Fibroblast of mammary gland (primary cell): Measurements from ENCODE around the gene MAB21L4.

Experiments used
- DNase-seq: peaks from one replicate; pipeline ENCODE4 v3.0.0-alpha.2; 2010; ENCODE audit warnings: low read depth
- H3K4me3 ChIP-seq: 2 replicates; pipeline ENCODE4 v1.5.1; 2011; ENCODE audit warnings: low read depth, mild to moderate bottlenecking, low read length, moderate library complexity; ENCODE audit not compliant: control insufficient read depth
- TF ChIP-seq, protein P1 (sequence below): conservative IDR thresholded peaks from 2 replicates; pipeline ENCODE4 v1.5.1; 2011; ENCODE audit warnings: low read depth, low read length, inconsistent platforms; ENCODE audit not compliant: control insufficient read depth, insufficient read depth

MAB21L4 gene

DNA sequence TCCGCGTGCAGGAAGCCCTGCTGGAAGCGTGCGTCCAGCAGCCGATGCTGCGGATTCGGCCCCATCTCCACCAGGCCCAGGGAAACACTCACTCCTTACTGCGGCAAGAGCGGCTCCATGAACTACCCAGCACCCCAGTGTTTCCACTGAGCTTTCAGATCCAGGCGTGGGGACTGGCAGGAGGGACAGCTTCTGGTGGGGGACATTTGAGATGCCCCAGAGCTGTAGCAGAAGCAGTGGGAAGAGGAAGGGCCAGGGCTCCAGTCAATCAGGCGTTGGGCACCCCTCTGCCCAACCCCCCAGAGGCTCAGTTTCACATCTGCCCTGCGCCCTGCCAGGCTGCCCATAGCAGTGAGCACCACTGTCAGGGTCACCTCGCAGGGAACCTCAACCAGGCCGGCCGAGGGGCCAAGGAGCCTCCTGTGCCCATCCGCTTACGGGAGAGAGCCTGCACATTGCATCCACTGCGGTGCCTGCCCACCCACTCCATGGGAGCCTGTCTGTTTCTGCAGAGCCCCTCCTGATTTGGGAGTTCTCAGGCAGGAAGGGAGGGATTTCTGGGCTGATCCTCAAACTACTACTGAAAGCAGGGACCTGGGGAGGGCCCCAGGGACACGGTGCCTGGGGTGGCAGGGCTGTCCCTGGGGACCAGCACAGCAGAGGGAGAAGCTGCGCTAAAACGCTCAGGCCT, 22.7 kb downstream of the MAB21L4 start:
- TF ChIP-seq, protein P1, sequence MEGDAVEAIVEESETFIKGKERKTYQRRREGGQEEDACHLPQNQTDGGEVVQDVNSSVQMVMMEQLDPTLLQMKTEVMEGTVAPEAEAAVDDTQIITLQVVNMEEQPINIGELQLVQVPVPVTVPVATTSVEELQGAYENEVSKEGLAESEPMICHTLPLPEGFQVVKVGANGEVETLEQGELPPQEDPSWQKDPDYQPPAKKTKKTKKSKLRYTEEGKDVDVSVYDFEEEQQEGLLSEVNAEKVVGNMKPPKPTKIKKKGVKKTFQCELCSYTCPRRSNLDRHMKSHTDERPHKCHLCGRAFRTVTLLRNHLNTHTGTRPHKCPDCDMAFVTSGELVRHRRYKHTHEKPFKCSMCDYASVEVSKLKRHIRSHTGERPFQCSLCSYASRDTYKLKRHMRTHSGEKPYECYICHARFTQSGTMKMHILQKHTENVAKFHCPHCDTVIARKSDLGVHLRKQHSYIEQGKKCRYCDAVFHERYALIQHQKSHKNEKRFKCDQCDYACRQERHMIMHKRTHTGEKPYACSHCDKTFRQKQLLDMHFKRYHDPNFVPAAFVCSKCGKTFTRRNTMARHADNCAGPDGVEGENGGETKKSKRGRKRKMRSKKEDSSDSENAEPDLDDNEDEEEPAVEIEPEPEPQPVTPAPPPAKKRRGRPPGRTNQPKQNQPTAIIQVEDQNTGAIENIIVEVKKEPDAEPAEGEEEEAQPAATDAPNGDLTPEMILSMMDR: no peak
- no peak overlapping the region for H3K4me3 ChIP-seq
- no peak for DNase-seq

- TF ChIP-seq, protein P1: no peak
- no peak overlapping the region for H3K4me3 ChIP-seq
- no peak for DNase-seq
Observed at GRCh38 chr2:240872317-240873097, 23.4 kb downstream of the MAB21L4 start.

DNA sequence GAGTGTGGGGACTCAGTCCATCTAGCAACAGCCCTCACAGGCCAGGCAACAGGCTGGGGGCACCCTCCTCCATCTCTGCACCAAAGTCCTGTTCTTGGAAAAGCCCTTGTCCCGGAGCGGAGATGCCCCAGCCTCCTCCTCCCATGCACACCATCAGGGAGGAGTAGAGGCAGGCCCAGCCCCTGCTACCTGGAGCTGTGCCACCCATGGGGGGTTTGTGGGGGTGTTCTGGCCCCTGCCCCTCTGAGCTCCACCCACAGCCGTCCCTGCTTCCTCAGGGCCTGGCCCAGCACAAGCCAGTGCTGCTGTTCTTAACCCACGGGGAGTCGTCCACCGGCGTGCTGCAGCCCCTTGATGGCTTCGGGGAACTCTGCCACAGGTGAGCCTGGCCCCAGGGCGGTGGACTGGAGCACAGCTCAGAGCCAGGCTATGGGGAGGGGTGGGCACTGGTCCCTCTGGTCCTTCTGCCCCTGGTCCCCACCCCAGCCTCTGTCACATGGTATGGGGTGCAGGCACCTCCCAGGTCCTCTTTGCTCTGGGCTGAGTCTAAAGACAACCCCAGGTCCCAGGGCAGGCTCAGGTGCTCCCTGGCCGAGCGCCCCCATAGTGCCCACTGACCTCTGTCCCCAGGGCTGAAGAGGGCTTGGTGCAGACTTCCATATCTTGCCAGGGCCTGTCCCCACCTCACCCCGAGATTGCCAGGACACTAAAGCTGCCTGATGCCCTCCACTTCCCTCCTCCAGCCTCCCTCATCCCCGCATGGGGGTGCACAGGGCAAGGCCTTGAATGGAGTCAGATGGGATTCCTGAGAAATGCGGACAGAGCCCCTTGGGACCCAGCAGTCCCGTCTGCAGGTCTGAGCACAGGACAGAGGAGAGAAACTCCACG, 24.6 kb downstream of the MAB21L4 start:
- H3K4me3 ChIP-seq: no peak overlapping the region
- no peak for DNase-seq
- TF ChIP-seq, protein P1: no peak

- no peak for DNase-seq
- H3K4me3 ChIP-seq: no peak overlapping the region
- TF ChIP-seq, protein P1: no peak
Observed at GRCh38 chr2:240869956-240870875, 25.7 kb downstream of the MAB21L4 start.

DNA sequence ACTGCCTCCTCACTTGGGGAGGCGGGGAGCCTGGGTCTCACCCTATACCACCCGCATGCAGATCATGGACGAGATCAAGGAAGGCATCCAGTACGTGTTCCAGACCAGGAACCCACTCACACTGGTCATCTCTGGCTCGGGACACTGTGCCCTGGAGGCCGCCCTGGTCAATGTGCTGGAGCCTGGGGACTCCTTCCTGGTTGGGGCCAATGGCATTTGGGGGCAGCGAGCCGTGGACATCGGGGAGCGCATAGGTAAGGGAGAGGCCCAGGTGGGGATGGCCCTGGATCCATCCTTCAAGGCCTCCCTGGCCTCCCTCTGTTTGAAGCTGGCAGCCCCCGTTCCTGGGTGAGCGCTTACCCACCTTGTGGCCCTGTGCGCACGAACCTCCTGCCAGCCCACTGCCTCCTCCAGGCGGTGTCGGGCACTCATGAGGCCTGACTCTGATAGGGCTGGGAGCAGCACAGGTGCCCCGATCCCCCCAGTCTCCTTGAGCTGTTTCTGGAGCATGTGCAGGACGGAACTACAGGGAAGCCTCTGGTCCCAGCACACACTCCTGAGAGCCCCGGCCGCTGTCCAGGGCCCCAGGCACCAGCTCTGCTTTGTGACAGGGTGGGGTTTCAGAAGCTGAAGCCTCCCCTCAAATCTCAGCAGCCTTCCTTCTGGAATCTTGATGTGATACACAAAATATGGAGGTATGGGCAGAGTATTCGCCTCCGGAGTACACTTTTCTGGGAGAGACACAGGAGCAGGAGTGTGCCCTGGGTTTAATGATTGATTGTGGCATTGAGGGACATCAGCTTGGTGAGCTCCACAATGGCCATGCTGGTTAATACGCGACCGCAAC, 26.6 kb downstream of the MAB21L4 start:
- no peak overlapping the region for H3K4me3 ChIP-seq
- TF ChIP-seq, protein P1: no peak
- DNase-seq: no peak
